ENCODE data around the gene RABGEF1.
"Not testable (repeated sequence)": the region's sequence is repeated elsewhere in the genome, so short reads cannot be mapped to it uniquely, and the experiment has no call there.

Gene RABGEF1

DNA sequence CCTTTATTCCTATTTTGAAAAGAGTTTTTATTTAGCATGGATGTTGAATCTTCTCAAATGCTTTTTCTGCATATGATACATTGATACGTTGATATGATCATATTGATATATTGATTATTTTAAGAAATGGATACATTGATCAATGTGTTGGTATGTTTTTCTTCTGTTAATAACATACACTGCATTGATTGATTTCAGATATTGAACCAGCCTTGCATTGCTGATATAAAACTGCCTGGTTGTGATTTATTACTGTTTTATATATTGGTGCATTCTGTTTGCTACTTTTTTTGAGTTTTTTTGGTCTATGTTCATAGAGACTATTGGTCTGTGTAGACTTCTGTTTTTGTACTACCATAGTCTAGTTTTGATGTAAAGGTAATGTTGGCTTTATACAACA is 26.8 kb upstream of the RABGEF1 start:
- no peak for TF ChIP-seq EZH2 (IDR thresholded peaks at IDR 0.05; ENCODE audit: borderline replicate concordance, low read depth, low read length, severe bottlenecking)
- TF ChIP-seq, protein P1, sequence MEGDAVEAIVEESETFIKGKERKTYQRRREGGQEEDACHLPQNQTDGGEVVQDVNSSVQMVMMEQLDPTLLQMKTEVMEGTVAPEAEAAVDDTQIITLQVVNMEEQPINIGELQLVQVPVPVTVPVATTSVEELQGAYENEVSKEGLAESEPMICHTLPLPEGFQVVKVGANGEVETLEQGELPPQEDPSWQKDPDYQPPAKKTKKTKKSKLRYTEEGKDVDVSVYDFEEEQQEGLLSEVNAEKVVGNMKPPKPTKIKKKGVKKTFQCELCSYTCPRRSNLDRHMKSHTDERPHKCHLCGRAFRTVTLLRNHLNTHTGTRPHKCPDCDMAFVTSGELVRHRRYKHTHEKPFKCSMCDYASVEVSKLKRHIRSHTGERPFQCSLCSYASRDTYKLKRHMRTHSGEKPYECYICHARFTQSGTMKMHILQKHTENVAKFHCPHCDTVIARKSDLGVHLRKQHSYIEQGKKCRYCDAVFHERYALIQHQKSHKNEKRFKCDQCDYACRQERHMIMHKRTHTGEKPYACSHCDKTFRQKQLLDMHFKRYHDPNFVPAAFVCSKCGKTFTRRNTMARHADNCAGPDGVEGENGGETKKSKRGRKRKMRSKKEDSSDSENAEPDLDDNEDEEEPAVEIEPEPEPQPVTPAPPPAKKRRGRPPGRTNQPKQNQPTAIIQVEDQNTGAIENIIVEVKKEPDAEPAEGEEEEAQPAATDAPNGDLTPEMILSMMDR (IDR thresholded peaks at IDR 0.05; ENCODE audit: borderline replicate concordance, extremely low read depth, low read length, poor library complexity, severe bottlenecking) = no peak
- Histone ChIP-seq H3K27ac (ENCODE audit: low read length) (no peak overlapping the region), H3K4me2 (ENCODE audit: insufficient read depth, low read length) (no peak overlapping the region), H3K36me3 (ENCODE audit: insufficient read depth, low read length) (peaks cover 16% of the 10 kb centered on the region; the same call in 1 of the 2 replicates), H3K4me1 (ENCODE audit: insufficient read depth, low read length) (no peaks in the 10 kb centered on the region), H2AFZ (ENCODE audit: low read depth, low read length) (no peak overlapping the region), H3K9me3 (ENCODE audit: insufficient read depth, low read length, severe bottlenecking) (peaks cover 4% of the 10 kb centered on the region), H3K4me3 (ENCODE audit: low read depth in 1 of 2, low read length in 2 of 2) (no peak overlapping the region), H3K79me2 (ENCODE audit: insufficient read depth, low read length) (no peaks in the 10 kb centered on the region), H4K20me1 (ENCODE audit: insufficient read depth, low read length) (no peaks in the 10 kb centered on the region), H3K27me3 (ENCODE audit: insufficient read depth, low read length, poor library complexity) (no peaks in the 10 kb centered on the region), H3K9ac (ENCODE audit: low read depth, low read length) (no peak overlapping the region)
- DNase-seq = no peak
- ATAC-seq (ENCODE audit: insufficient read depth, low read depth) = no peak

- DNase-seq; H3K4me1 ChIP-seq (ENCODE audit: insufficient read depth, low read length); H2AFZ ChIP-seq (ENCODE audit: low read depth, low read length); H3K27ac ChIP-seq (ENCODE audit: low read length); H3K4me2 ChIP-seq (ENCODE audit: insufficient read depth, low read length); H3K9ac ChIP-seq (ENCODE audit: low read depth, low read length); H3K79me2 ChIP-seq (ENCODE audit: insufficient read depth, low read length); H4K20me1 ChIP-seq (ENCODE audit: insufficient read depth, low read length); H3K27me3 ChIP-seq (ENCODE audit: insufficient read depth, low read length, poor library complexity); ATAC-seq (ENCODE audit: insufficient read depth, low read depth); H3K9me3 ChIP-seq (ENCODE audit: insufficient read depth, low read length, severe bottlenecking); H3K4me3 ChIP-seq (ENCODE audit: low read depth in 1 of 2, low read length in 2 of 2): not testable (repeated sequence)
- peaks cover 16% of the 10 kb centered on the region; the same call in 1 of the 2 replicates for H3K36me3 ChIP-seq (ENCODE audit: insufficient read depth, low read length)
These were observed 23.9 kb upstream of the RABGEF1 start for GRCh38 chr7:66716634-66717033.

- peaks cover 8% of the 10 kb centered on the region for H3K9me3 ChIP-seq (ENCODE audit: insufficient read depth, low read length, severe bottlenecking)
- H3K4me3 ChIP-seq (ENCODE audit: low read depth in 1 of 2, low read length in 2 of 2) = no peak overlapping the region
- ATAC-seq (ENCODE audit: insufficient read depth, low read depth) (no peak), DNase-seq (no peak)
- H3K9ac ChIP-seq (ENCODE audit: low read depth, low read length) = no peak overlapping the region
- peaks cover 3% of the 10 kb centered on the region; the same call in 1 of the 2 replicates for H3K36me3 ChIP-seq (ENCODE audit: insufficient read depth, low read length)
- no peak overlapping the region for H3K27ac ChIP-seq (ENCODE audit: low read length)
- no peak overlapping the region for H2AFZ ChIP-seq (ENCODE audit: low read depth, low read length)
- TF ChIP-seq, protein P1 (IDR thresholded peaks at IDR 0.05; ENCODE audit: borderline replicate concordance, extremely low read depth, low read length, poor library complexity, severe bottlenecking) = no peak
- TF ChIP-seq EZH2 (IDR thresholded peaks at IDR 0.05; ENCODE audit: borderline replicate concordance, low read depth, low read length, severe bottlenecking) = no peak
- no peaks in the 10 kb centered on the region for H4K20me1 ChIP-seq (ENCODE audit: insufficient read depth, low read length)
- H3K4me1 ChIP-seq (ENCODE audit: insufficient read depth, low read length) = no peaks in the 10 kb centered on the region
- no peak overlapping the region for H3K4me2 ChIP-seq (ENCODE audit: insufficient read depth, low read length)
- H3K79me2 ChIP-seq (ENCODE audit: insufficient read depth, low read length) = no peaks in the 10 kb centered on the region
- no peaks in the 10 kb centered on the region for H3K27me3 ChIP-seq (ENCODE audit: insufficient read depth, low read length, poor library complexity)
These were observed 20.0 kb upstream of the RABGEF1 start for GRCh38 chr7:66720561-66720960.

DNA sequence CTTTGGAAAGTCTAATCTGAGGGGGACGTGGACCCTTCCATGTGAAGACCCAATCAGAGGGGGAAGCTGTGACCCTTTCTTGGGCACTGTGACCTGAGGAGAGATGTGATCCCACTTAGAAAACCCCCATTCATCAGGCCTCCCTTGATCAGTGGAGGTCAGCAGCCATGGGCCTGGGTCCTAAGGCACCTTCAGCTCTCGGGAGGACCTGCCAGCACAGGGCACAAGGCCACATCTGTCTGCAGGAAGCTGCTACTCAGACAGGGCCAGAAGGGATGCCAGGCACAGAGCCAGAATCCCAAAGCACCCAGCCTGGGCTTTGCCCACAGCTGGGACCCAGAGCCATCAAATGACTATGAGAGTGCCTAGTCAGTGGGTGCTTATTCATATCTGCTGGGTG is 14.7 kb upstream of the RABGEF1 start:
- Histone ChIP-seq H4K20me1 (ENCODE audit: insufficient read depth, low read length) (no peaks in the 10 kb centered on the region), H3K27ac (ENCODE audit: low read length) (no peak overlapping the region), H3K27me3 (ENCODE audit: insufficient read depth, low read length, poor library complexity) (no peaks in the 10 kb centered on the region), H3K9ac (ENCODE audit: low read depth, low read length) (no peak overlapping the region), H3K79me2 (ENCODE audit: insufficient read depth, low read length) (no peaks in the 10 kb centered on the region), H3K4me1 (ENCODE audit: insufficient read depth, low read length) (no peaks in the 10 kb centered on the region), H3K36me3 (ENCODE audit: insufficient read depth, low read length) (no peaks in the 10 kb centered on the region; the same call in 1 of the 2 replicates), H2AFZ (ENCODE audit: low read depth, low read length) (no peak overlapping the region), H3K4me2 (ENCODE audit: insufficient read depth, low read length) (no peak overlapping the region), H3K9me3 (ENCODE audit: insufficient read depth, low read length, severe bottlenecking) (peaks cover 8% of the 10 kb centered on the region), H3K4me3 (ENCODE audit: low read depth in 1 of 2, low read length in 2 of 2) (no peak overlapping the region)
- DNase-seq = no peak
- no peak for TF ChIP-seq EZH2 (IDR thresholded peaks at IDR 0.05; ENCODE audit: borderline replicate concordance, low read depth, low read length, severe bottlenecking)
- TF ChIP-seq, protein P1 (IDR thresholded peaks at IDR 0.05; ENCODE audit: borderline replicate concordance, extremely low read depth, low read length, poor library complexity, severe bottlenecking) = no peak
- ATAC-seq (ENCODE audit: insufficient read depth, low read depth) = no peak
